Hepatocyte (in vitro differentiated cells): ENCODE data around the gene PPP4R4. TPM values are rescaled to one million over a fixed set of nuclear protein-coding genes. Genes with fewer than 3 reads are reported as not detected.
"Not testable (repeated sequence)": the region's sequence is repeated elsewhere in the genome, so short reads cannot be mapped to it uniquely, and the experiment has no call there.

ENCODE experiments used
- DNase-seq: peaks from one replicate; pipeline ENCODE4 v3.0.0-alpha.2; 2016; ENCODE audit warnings: low spot score
- H2AFZ ChIP-seq: fragments of 200-600 bp; sonication (generic); 2 replicates; pipeline ENCODE4 v1.6.0; 2016; ENCODE audit warnings: antibody characterized with exemption, mild to moderate bottlenecking
- H3K27ac ChIP-seq: fragments of 200-600 bp; sonication (generic); 2 replicates; pipeline ENCODE4 v1.5.1; 2016; ENCODE audit warnings: mild to moderate bottlenecking
- H3K27me3 ChIP-seq: fragments of 200-600 bp; sonication (generic); 2 replicates; pipeline ENCODE4 v1.6.1; 2016
- H3K36me3 ChIP-seq: fragments of 200-600 bp; sonication (generic); replicated peaks from 2 replicates; pipeline ENCODE4 v1.5.1; 2016; ENCODE audit warnings: low read depth; ENCODE audit not compliant: insufficient read depth
- H3K4me1 ChIP-seq: fragments of 200-600 bp; sonication (generic); 2 replicates; pipeline ENCODE4 v1.5.1; 2016; ENCODE audit warnings: mild to moderate bottlenecking, moderate library complexity; ENCODE audit not compliant: insufficient read depth
- H3K4me2 ChIP-seq: fragments of 200-600 bp; sonication (generic); 2 replicates; pipeline ENCODE4 v1.6.0; 2016
- H3K4me3 ChIP-seq: fragments of 200-600 bp; sonication (generic); 2 replicates; pipeline ENCODE4 v1.5.1; 2016; ENCODE audit warnings: mild to moderate bottlenecking
- H3K79me2 ChIP-seq: fragments of 200-600 bp; sonication (generic); 2 replicates; pipeline ENCODE4 v1.6.0; 2017; ENCODE audit warnings: mild to moderate bottlenecking
- H3K9me2 ChIP-seq: fragments of 200-600 bp; sonication (generic); replicated peaks from 2 replicates; pipeline ENCODE4 v1.6.0; 2017; ENCODE audit warnings: mild to moderate bottlenecking; ENCODE audit not compliant: insufficient read depth
- H3K9me3 ChIP-seq: fragments of 200-600 bp; sonication (generic); 2 replicates; pipeline ENCODE4 v1.5.1; 2016; ENCODE audit warnings: low read depth, mild to moderate bottlenecking
- H4K20me1 ChIP-seq: fragments of 200-600 bp; sonication (generic); 2 replicates; pipeline ENCODE4 v1.6.0; 2016; ENCODE audit warnings: mild to moderate bottlenecking; ENCODE audit not compliant: insufficient read depth, poor library complexity, severe bottlenecking
- CTCF ChIP-seq: fragments of 200-600 bp; sonication (generic); IDR thresholded peaks from 2 replicates; pipeline ENCODE4 v1.5.1; 2016; ENCODE audit warnings: antibody characterized with exemption, mild to moderate bottlenecking; ENCODE audit not compliant: poor library complexity
- EZH2 ChIP-seq: fragments of 200-600 bp; sonication (generic); IDR thresholded peaks from 2 replicates; pipeline ENCODE4 v1.6.1; 2016; ENCODE audit warnings: antibody characterized with exemption, mild to moderate bottlenecking, borderline replicate concordance
- EZH2phosphoT487 ChIP-seq: fragments of 200-600 bp; sonication (generic); IDR thresholded peaks from one replicate; pipeline ENCODE4 v1.6.1; 2018; ENCODE audit warnings: antibody characterized with exemption, mild to moderate bottlenecking, low read depth, moderate library complexity; ENCODE audit not compliant: unreplicated experiment, severe bottlenecking
- WGBS: methylation state at CpG from one replicate; pipeline ENCODE4 v1.1.6; 2016; ENCODE audit warnings: low lambda C conversion rate; ENCODE audit errors: missing lambda C conversion rate; 5-methylcytosine and 5-hydroxymethylcytosine counted together
- polyA plus RNA-seq: library from polyadenylated mRNA; unstranded; fragments of >200 nt; fragmentation: Nextera tagmentation; extraction: Ambion mirVana; gene quantifications from 2 replicates; pipeline ENCODE4 v1.2.1, GENCODE V29; 2016
- total RNA-seq: library from RNA; depleted of rRNA; stranded (reverse); fragments of >200 nt; gene quantifications from 2 replicates; pipeline ENCODE4 v1.2.3, GENCODE V29; 2014

The PPP4R4 gene
- total and polyA plus RNA-seq, 2 experiments from 2014 or later: 1.0 to 3.8 TPM

DNA sequence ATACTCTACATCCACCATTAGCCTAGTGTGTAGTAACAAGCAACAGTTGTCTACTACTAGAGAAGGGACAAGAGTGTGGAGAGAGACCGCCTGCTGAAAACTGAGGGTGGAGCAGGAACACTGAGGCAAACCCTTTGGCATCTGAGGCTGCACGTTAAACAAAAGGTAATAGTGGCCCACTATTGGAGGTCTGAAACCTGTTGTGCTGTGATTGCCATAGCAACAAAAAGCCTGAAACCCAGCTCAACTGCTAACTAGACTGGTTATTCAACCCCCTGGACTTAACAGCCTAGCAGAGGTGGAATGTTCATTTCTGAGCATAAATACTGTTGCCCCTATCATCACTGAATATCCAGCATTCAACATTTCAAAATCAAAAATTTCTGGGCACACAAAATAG, 43.0 kb downstream of the PPP4R4 start:
- Histone ChIP-seq H4K20me1 (no peaks in the 10 kb centered on the region), H3K79me2 (no peaks in the 10 kb centered on the region), H3K27ac (no peak overlapping the region), H3K9me3 (no peaks in the 10 kb centered on the region), H3K9me2 (no peaks in the 10 kb centered on the region), H3K36me3 (no peaks in the 10 kb centered on the region), H2AFZ (no peak overlapping the region), H3K4me2 (no peak overlapping the region), H3K27me3 (no peaks in the 10 kb centered on the region), H3K4me1 (no peaks in the 10 kb centered on the region), H3K4me3 (no peak overlapping the region)
- WGBS: 55% methylated on average over 2 of the region's 2 CpGs
- TF ChIP-seq EZH2: no peak
- TF ChIP-seq CTCF: no peak
- TF ChIP-seq EZH2phosphoT487: no peak
- peak; percentile 18 for DNase-seq

DNA sequence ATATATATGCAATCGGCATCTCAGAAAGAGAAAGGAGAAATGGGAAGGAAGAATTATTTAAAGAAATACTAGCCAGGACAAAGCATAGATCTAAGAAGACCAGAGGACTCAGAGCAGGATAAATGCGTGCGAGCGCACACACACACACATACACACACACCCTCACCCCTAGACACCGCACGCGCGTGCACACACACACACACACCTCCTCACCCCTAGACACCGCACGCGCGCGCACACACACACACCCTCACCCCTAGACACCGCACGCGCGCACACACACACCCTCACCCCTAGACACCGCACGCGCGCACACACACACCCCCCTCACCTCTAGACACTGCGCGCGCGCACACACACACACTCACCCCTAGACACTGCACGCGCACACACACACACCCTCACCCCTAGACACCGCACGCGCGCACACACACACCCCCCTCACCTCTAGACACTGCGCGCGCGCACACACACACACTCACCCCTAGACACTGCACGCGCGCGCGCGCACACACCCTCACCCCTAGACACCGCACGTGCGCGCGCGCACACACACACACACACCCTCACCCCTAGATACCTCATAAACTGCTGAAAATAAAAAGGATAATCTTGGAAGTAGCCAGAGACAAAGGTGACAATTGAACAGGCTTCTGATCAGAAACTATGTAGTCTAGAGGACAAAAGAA, 44.2 kb downstream of the PPP4R4 start:
- H3K9me2 ChIP-seq, H3K79me2 ChIP-seq, H3K4me1 ChIP-seq, H3K36me3 ChIP-seq, H3K27ac ChIP-seq, DNase-seq, H3K9me3 ChIP-seq, H3K4me2 ChIP-seq, H3K4me3 ChIP-seq, H2AFZ ChIP-seq, H4K20me1 ChIP-seq, H3K27me3 ChIP-seq: not testable (repeated sequence)
- WGBS: over 99% methylated on average over 18 of the region's 47 CpGs

- 78% methylated on average over 2 of the region's 2 CpGs for WGBS
- H3K36me3 ChIP-seq: no peaks in the 10 kb centered on the region
- H3K9me3 ChIP-seq: no peaks in the 10 kb centered on the region
- no peak for DNase-seq
- no peaks in the 10 kb centered on the region for H3K9me2 ChIP-seq
- H3K79me2 ChIP-seq: no peaks in the 10 kb centered on the region
- no peak overlapping the region for H3K27ac ChIP-seq
- no peaks in the 10 kb centered on the region for H4K20me1 ChIP-seq
- no peaks in the 10 kb centered on the region for H3K4me1 ChIP-seq
- TF ChIP-seq EZH2phosphoT487 (no peak), EZH2 (no peak), CTCF (no peak)
- no peaks in the 10 kb centered on the region for H3K27me3 ChIP-seq
- H2AFZ ChIP-seq: no peak overlapping the region
- no peak overlapping the region for H3K4me2 ChIP-seq
- H3K4me3 ChIP-seq: no peak overlapping the region
Observed at GRCh38 chr14:94224040-94224439, 49.9 kb downstream of the PPP4R4 start.

GRCh38 chr14:94225460-94226378, 51.6 kb downstream of the PPP4R4 start:
- Histone ChIP-seq H3K79me2 (no peaks in the 10 kb centered on the region), H2AFZ (no peak overlapping the region), H3K4me2 (no peak overlapping the region), H3K9me2 (no peaks in the 10 kb centered on the region), H4K20me1 (no peaks in the 10 kb centered on the region), H3K9me3 (no peaks in the 10 kb centered on the region), H3K4me1 (no peaks in the 10 kb centered on the region), H3K27ac (no peak overlapping the region), H3K27me3 (no peaks in the 10 kb centered on the region), H3K4me3 (no peak overlapping the region), H3K36me3 (no peaks in the 10 kb centered on the region)
- TF ChIP-seq EZH2phosphoT487 (no peak), EZH2 (no peak), CTCF (no peak)
- DNase-seq: no peak
- WGBS: 77% methylated on average over 2 of the region's 2 CpGs
